ENCODE results near the gene HCLS1.
"Not testable (repeated sequence)": the region's sequence is repeated elsewhere in the genome, so short reads cannot be mapped to it uniquely, and the experiment has no call there.

HCLS1 gene

GRCh38 chr3:121660356-121661171 is at the start of gene HCLS1:
Gene HCLS1 (minus strand): TSS chr3:121660903. CDS start chr3:121658347, 2,556 bp downstream.
- peak; percentile 55 for DNase-seq (ENCODE audit: low read depth)

- no peak for DNase-seq (ENCODE audit: low read depth)
These were observed 49.6 kb upstream of the HCLS1 start for GRCh38 chr3:121710347-121710746.

- no peak for DNase-seq (ENCODE audit: low read depth)
These were observed 47.0 kb upstream of the HCLS1 start for GRCh38 chr3:121707531-121708273.

GRCh38 chr3:121705541-121705940 is 44.8 kb upstream of the HCLS1 start:
- DNase-seq (ENCODE audit: low read depth) = no peak

GRCh38 chr3:121703973-121704372 is 43.3 kb upstream of the HCLS1 start:
- DNase-seq (ENCODE audit: low read depth) = no peak

GRCh38 chr3:121698901-121699300 is 38.2 kb upstream of the HCLS1 start:
- no peak for DNase-seq (ENCODE audit: low read depth)

- no peak for DNase-seq (ENCODE audit: low read depth)
These were observed 37.8 kb upstream of the HCLS1 start for GRCh38 chr3:121698476-121698875.

GRCh38 chr3:121696186-121696585 is 35.5 kb upstream of the HCLS1 start:
- no peak for DNase-seq (ENCODE audit: low read depth)

GRCh38 chr3:121692010-121692699 is 31.5 kb upstream of the HCLS1 start:
- DNase-seq (ENCODE audit: low read depth) = no peak

GRCh38 chr3:121690777-121691405 is 30.2 kb upstream of the HCLS1 start:
- no peak for DNase-seq (ENCODE audit: low read depth)

- not testable (repeated sequence) for DNase-seq (ENCODE audit: low read depth)
These were observed 28.0 kb upstream of the HCLS1 start for GRCh38 chr3:121688747-121689146.

GRCh38 chr3:121681792-121682191 is 21.1 kb upstream of the HCLS1 start:
- DNase-seq (ENCODE audit: low read depth) = no peak

GRCh38 chr3:121677141-121677540 is 16.4 kb upstream of the HCLS1 start:
- DNase-seq (ENCODE audit: low read depth) = no peak

- DNase-seq (ENCODE audit: low read depth) = no peak
These were observed 10.0 kb upstream of the HCLS1 start for GRCh38 chr3:121670676-121671075.

- no peak for DNase-seq (ENCODE audit: low read depth)
These were observed 6.6 kb upstream of the HCLS1 start for GRCh38 chr3:121667333-121667732.

- DNase-seq (ENCODE audit: low read depth) = no peak
These were observed 4.8 kb upstream of the HCLS1 start for GRCh38 chr3:121665488-121665887.

GRCh38 chr3:121663171-121663847 is 2.6 kb upstream of the HCLS1 start:
- DNase-seq (ENCODE audit: low read depth) = no peak

- DNase-seq (ENCODE audit: low read depth) = no peak
These were observed 2.0 kb upstream of the HCLS1 start for GRCh38 chr3:121662742-121663141.

GRCh38 chr3:121661376-121661775 is 673 bp upstream of the HCLS1 start:
- DNase-seq (ENCODE audit: low read depth) = no peak

GRCh38 chr3:121659586-121659985 is 1.1 kb downstream of the HCLS1 start:
- DNase-seq (ENCODE audit: low read depth) = no peak

GRCh38 chr3:121658716-121659435 is 1.8 kb downstream of the HCLS1 start:
- DNase-seq (ENCODE audit: low read depth) = no peak
